ENCODE measurements around the gene SERAC1.

DNA sequence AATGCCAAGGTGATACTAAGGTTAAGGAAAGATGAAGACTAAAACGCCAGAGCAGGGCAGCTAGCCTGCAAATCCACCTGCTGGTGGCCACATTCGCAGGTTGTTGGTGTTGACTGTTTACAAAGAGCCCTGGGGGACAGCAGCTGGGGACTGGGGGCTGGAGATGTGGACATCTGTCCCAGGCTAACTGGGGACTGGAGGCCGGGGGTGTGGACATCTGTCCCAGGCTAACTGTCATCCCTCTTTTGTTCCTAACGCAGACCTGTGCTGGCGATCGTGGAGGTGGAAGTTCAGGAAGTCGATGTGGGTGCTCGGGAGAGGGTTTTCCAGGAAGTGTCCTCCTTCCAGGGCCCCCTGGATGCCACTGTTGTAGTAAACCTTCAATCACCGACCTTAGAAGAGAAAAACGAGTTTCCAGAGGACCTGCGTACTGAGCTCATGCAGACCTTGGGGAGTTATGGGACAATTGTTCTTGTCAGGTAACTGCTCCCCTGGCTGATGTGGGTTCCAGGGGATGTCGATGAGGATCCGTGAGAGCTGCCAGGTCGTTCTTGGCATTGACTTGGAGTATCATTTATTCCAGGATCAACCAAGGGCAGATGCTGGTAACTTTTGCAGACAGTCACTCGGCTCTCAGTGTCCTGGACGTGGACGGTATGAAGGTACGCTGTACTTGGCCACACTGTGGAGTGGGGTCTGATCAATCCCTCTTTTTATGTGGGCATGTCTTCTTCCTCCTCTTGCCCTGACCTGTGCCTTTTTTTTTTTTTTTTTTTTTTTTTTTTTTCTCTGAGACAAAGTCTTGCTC lies 87.0 kb downstream of the SERAC1 start:
- TF ChIP-seq MAX (IDR thresholded peaks at IDR 0.05) (no peak), HNF4G (IDR thresholded peaks at IDR 0.05) (no peak), HNF4A (conservative IDR thresholded peaks at IDR 0.05) (no peak)
- TF ChIP-seq, protein P1, sequence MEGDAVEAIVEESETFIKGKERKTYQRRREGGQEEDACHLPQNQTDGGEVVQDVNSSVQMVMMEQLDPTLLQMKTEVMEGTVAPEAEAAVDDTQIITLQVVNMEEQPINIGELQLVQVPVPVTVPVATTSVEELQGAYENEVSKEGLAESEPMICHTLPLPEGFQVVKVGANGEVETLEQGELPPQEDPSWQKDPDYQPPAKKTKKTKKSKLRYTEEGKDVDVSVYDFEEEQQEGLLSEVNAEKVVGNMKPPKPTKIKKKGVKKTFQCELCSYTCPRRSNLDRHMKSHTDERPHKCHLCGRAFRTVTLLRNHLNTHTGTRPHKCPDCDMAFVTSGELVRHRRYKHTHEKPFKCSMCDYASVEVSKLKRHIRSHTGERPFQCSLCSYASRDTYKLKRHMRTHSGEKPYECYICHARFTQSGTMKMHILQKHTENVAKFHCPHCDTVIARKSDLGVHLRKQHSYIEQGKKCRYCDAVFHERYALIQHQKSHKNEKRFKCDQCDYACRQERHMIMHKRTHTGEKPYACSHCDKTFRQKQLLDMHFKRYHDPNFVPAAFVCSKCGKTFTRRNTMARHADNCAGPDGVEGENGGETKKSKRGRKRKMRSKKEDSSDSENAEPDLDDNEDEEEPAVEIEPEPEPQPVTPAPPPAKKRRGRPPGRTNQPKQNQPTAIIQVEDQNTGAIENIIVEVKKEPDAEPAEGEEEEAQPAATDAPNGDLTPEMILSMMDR (IDR thresholded peaks at IDR 0.05; ENCODE audit: low read depth, low read length, missing input control) = no peak
